GM12891 (cell line): ENCODE data around the gene CTNNA2.
"Not testable (repeated sequence)": the region's sequence is repeated elsewhere in the genome, so short reads cannot be mapped to it uniquely, and the experiment has no call there.

ENCODE experiments used
- DNase-seq: peaks from one replicate; pipeline ENCODE4 v3.0.0; 2011; ENCODE audit warnings: low spot score; ENCODE audit not compliant: insufficient read length
- FAIRE-seq: peaks from 2 replicates; lab custom pipeline; 2011; peaks lifted over from hg19 to GRCh38; lab: Jason Lieb, UNC
- PAX5 ChIP-seq: IDR thresholded peaks from 2 replicates; pipeline ENCODE4 v1.6.1; 2011; ENCODE audit warnings: low read length, moderate library complexity, mild to moderate bottlenecking; ENCODE audit not compliant: insufficient read depth, severe bottlenecking
- POLR2A ChIP-seq: IDR thresholded peaks from 2 replicates; pipeline ENCODE4 v1.6.1; 2011; ENCODE audit warnings: low read depth, low read length, control low read depth
- POLR2AphosphoS5 ChIP-seq: IDR thresholded peaks from 2 replicates; pipeline ENCODE4 v1.6.1; 2011; ENCODE audit warnings: low read depth, low read length, control low read depth
- POU2F2 ChIP-seq: IDR thresholded peaks from 2 replicates; pipeline ENCODE4 v1.6.1; 2011; ENCODE audit warnings: low read depth, mild to moderate bottlenecking, control low read depth, low read length, moderate library complexity
- SPI1 ChIP-seq: IDR thresholded peaks from 2 replicates; pipeline ENCODE4 v1.6.1; 2011; ENCODE audit warnings: low read depth, low read length, control low read depth
- TAF1 ChIP-seq: IDR thresholded peaks from 2 replicates; pipeline ENCODE4 v1.6.1; 2011; ENCODE audit warnings: low read depth, low read length, control low read depth

The CTNNA2 gene

DNA sequence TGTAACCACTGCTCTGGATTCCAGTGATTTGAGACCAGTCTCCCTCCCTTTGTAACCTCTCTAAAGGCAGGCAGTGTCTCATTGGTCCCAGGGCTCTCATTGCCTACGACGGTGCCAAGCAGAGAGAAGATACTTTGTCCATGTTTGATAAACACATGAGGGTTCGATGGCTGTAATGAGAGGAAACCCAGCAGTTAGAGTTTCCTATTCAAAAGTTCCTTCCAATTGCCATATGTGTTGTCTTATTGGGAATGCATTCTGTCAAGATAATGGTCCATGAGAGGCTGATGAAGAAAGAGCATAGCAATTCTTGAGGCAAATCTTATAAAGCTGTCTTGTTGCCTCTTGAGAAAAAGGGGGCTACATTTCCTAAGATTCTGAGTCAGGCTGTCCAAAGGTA is 499.2 kb downstream of the CTNNA2 start:
- no peak for FAIRE-seq
- TF ChIP-seq PAX5 (no peak), POLR2AphosphoS5 (no peak), POLR2A (no peak), SPI1 (no peak), POU2F2 (no peak), TAF1 (no peak)

GRCh38 chr2:80014637-80015036 is 501.8 kb downstream of the CTNNA2 start:
- FAIRE-seq (no peak), DNase-seq (no peak)
- TF ChIP-seq POU2F2 (no peak), TAF1 (no peak), PAX5 (no peak), SPI1 (no peak), POLR2A (no peak), POLR2AphosphoS5 (no peak)

More for the DNA sequence above, 499.2 kb downstream of the CTNNA2 start:
- no peak for DNase-seq

- FAIRE-seq (no peak), DNase-seq (no peak)
- TF ChIP-seq TAF1 (no peak), POU2F2 (no peak), POLR2A (no peak), POLR2AphosphoS5 (no peak), PAX5 (no peak)
These were observed 503.3 kb downstream of the CTNNA2 start for GRCh38 chr2:80016171-80016570.

GRCh38 chr2:80019571-80020460 is 507.0 kb downstream of the CTNNA2 start:
- no peak for FAIRE-seq
- TF ChIP-seq TAF1 = no peak
- no peak for TF ChIP-seq POLR2AphosphoS5
- no peak for TF ChIP-seq SPI1
- TF ChIP-seq PAX5 = no peak
- no peak for TF ChIP-seq POU2F2
- no peak for TF ChIP-seq POLR2A

DNA sequence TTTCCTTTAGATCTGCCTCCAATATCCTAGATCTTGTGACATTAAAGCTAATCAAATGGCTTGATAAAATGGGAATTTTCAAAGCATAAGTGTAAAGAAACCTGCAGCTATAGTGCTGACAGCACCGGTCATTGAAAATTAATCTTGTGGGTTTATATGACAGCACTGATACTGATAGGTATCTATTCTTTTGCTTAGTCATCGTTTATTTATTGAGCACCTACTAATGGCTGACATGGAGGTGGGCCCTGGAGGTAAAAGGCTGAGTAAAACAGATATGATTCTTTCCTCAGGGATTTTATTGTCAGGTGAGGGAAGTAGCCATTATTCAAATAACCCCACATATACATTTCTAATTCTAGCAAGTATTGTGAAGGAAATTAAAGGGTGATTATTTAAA is 509.2 kb downstream of the CTNNA2 start:
- FAIRE-seq (no peak), DNase-seq (no peak)
- no peak for TF ChIP-seq SPI1
- no peak for TF ChIP-seq POU2F2
- no peak for TF ChIP-seq POLR2AphosphoS5
- TF ChIP-seq TAF1 = no peak
- no peak for TF ChIP-seq PAX5
- no peak for TF ChIP-seq POLR2A

More at GRCh38 chr2:80019571-80020460, 507.0 kb downstream of the CTNNA2 start:
- DNase-seq = no peak

DNA sequence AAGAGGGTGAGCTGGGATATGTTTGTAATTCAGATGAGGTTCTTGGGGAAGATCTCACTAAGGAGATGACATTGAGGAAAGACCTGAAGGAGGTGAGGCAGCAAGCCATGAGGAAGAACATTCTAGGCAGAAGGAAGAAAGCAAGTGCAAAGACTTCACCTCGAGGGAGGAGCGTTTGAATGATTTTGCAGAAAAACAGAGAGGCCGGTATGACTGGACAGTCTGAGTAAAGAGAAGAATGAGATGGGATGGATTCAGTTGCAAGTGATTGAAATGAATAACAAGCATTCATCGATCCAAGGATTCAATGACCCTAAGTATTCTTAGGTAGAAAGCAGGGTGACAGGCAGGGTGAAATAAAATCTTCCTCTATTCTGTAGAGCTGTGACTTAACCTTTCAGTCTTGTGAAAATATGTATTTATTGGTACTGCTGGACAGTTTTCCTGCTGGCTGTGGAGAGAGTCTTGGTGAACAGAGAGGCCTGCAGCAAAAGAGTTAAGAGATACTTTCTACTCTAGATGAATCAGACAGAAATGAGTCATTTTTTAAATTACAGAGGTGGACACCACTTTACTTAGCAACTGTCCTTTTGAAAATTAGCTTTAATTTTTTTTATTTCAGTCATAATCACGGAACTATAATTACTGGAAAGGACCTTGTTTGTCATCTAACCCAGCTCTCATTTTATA is 513.3 kb downstream of the CTNNA2 start:
- TF ChIP-seq POU2F2 = no peak
- TF ChIP-seq TAF1 = no peak
- TF ChIP-seq PAX5 = no peak
- TF ChIP-seq POLR2A = no peak
- no peak for TF ChIP-seq POLR2AphosphoS5
- TF ChIP-seq SPI1 = no peak
- FAIRE-seq (no peak), DNase-seq (no peak)

DNA sequence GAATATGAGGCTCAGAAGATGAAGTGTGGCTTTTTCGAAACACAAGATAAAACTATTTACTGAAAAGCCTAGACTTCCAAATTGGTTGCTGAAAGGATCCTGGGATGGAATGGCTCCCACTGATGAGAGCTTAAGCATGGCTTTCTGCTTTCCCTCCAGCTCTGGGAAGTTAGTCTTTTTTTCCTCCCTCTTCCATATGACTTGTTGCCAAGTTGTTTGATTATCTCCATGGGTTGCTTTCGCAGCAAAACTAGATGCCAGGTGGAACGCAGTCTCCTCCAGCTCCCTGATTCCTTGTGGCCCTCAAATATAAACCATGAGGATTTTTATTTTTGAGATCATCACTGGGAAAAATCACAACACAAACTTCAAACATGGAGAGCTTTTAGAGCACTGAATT is 515.2 kb downstream of the CTNNA2 start:
- no peak for FAIRE-seq
- no peak for DNase-seq
- TF ChIP-seq POLR2A (no peak), PAX5 (no peak), TAF1 (no peak), POLR2AphosphoS5 (no peak), POU2F2 (no peak), SPI1 (no peak)

GRCh38 chr2:80028584-80028983 is 515.7 kb downstream of the CTNNA2 start:
- TF ChIP-seq TAF1 (no peak), POU2F2 (no peak), POLR2AphosphoS5 (no peak), POLR2A (no peak), PAX5 (no peak), SPI1 (no peak)
- no peak for FAIRE-seq
- no peak for DNase-seq

GRCh38 chr2:80030135-80030534 is 517.3 kb downstream of the CTNNA2 start:
- FAIRE-seq (no peak), DNase-seq (no peak)

GRCh38 chr2:80032684-80033083 is 519.8 kb downstream of the CTNNA2 start:
- not testable (repeated sequence) for FAIRE-seq, DNase-seq

More at GRCh38 chr2:80030135-80030534, 517.3 kb downstream of the CTNNA2 start:
- no peak for TF ChIP-seq POLR2AphosphoS5
- TF ChIP-seq POLR2A = no peak
- TF ChIP-seq TAF1 = no peak
- TF ChIP-seq POU2F2 = no peak
- no peak for TF ChIP-seq SPI1
- no peak for TF ChIP-seq PAX5
